HepG2 (cell line): ENCODE data around the gene AFF1.

Experiments used
- CEBPB ChIP-seq: IDR thresholded peaks from 2 replicates; pipeline ENCODE4 v1.6.1; 2011; ENCODE audit warnings: low read depth, low read length, improper control_type of control experiment, borderline replicate concordance
- HES4 ChIP-seq: sonication (generic); formaldehyde crosslinking; IDR thresholded peaks from 2 replicates; pipeline ENCODE4 v1.9.0; 2021; ENCODE audit warnings: mild to moderate bottlenecking, missing genetic modification reagents, borderline replicate concordance
- MAFK ChIP-seq, 2 experiments: IDR thresholded peaks in 1 of 2; conservative IDR thresholded peaks in 1 of 2; 2 replicates each; pipeline ENCODE4 v1.6.1; 2011; ENCODE audit warnings: improper control_type of control experiment in 2 of 2, low read length in 2 of 2
- ZNF407 ChIP-seq: sonication (generic); formaldehyde crosslinking; IDR thresholded peaks from one replicate; pipeline ENCODE4 v1.5.1; 2020; ENCODE audit warnings: mild to moderate bottlenecking, missing genetic modification reagents; ENCODE audit errors: not compliant biosample characterization
- ZNF496 ChIP-seq: sonication (generic); formaldehyde crosslinking; IDR thresholded peaks from 2 replicates; pipeline ENCODE4 v1.8.1; 2023; ENCODE audit warnings: mild to moderate bottlenecking, moderate library complexity, missing genetic modification reagents; ENCODE audit not compliant: insufficient replicate concordance

- TF ChIP-seq HES4 (CRISPR knock-in tag) = no peak
- no peak for TF ChIP-seq CEBPB
- no peak for TF ChIP-seq ZNF496 (CRISPR knock-in tag)
- TF ChIP-seq ZNF407 = no peak
- no peak for TF ChIP-seq MAFK (conservative IDR thresholded peaks at IDR 0.05 in 1 of 2, IDR thresholded peaks at IDR 0.05 in 1 of 2; ENCODE audit: low read length in 2 of 2)
Observed at GRCh38 chr4:87047281-87047798, 112.5 kb downstream of the AFF1 start.
